GF-D8 (cell line): ENCODE data around the gene ESYT2.

Experiments
- DNase-seq: peaks from one replicate; lab custom pipeline; 2025; lab: John Stamatoyannopoulos, UW

ESYT2 gene

DNA sequence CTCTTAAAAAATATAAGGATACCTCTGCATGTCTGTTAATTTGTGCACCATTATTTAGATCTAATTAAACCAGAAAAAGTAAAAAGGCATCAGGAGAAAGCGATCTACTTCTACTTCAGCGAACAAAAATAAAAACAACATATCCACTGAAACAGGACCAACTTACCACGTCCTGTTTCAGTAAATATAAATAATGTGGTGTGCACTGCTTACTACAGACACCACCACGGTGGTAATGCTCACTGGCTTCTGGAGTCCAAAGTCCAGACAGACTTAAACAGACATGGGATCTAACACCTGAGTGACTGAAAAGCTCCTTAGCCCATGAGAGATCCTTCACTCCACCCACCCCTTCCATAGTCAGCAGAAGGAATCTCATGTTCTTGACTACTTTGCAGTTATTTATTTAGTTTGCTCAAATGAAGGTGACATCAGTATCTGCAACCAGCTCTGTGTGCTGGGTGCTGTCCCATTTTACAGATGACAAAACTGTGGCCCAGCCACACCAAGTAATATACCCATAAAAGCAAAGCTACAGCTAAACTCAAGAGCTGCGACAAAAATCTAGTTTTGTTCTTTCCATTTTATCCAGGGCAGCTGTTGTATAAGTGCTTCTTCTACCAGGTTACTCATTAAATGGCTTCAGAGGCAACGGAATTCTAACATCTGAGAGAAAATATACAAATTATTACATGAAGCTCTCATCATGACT lies 62.6 kb downstream of the ESYT2 start:
- no peak for DNase-seq

DNA sequence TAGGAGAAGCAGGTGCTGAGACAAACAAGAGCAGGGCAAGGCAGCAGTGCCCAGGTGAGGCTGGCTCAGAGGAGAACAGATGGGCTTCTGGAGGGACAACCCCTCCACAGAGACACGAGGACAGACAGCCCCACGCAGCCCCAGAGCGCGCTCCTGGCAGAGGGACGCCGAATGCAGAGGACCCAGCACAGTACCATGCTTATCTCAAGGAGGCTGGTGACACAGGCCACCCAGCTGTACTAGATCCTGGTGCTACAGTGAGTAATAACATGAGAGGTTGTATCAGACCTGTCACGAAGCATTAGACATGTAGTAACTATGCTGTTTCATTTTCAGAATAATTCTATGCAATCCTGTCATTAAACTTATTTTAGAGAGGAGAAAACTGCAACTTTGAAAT lies 64.3 kb downstream of the ESYT2 start:
- DNase-seq = no peak

DNA sequence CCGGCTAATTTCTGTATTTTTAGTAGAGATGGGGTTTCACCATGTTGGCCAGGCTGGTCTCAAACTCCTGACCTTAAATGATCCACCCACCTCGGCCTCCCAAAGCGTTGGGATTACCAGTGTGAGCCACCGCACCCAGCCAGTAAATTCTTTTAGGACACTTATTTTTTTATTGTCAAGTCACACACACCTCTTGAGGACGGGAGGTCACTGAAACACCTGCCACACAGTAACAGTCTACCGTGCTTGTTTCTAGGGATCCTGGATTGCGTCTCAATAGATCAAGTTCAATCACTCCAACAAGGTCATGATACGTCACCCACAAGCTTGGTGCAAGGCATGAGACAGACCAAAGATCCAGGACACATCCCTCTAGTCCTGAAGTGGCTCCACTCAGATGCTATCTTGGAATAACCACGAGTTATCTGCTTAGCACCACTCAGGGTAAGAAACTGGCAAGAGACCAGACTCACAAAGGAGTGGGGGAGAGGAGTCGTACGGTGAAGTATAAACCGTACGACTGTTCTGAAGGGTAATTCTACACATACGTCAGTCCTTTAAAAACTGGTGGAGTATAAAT lies 65.8 kb downstream of the ESYT2 start:
- no peak for DNase-seq

DNA sequence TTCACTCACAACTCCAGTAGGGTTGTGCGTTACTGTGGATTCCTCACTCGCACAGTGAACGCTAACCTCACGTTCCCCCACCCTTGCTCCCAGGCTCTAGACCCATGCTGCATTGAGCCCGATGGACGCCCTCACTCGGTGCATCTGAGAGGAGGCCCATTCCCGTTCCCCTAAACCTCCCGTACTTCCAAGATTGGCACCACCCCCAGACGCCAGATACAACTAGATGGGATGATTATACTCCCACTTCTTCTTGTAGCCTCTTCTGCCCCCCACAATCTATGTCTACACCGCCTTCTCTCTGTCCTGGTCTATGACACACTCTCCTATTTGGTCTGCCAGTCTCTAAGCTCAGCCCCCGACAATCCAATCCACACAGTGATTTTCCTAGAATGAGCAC lies 67.4 kb downstream of the ESYT2 start:
- DNase-seq = no peak

DNA sequence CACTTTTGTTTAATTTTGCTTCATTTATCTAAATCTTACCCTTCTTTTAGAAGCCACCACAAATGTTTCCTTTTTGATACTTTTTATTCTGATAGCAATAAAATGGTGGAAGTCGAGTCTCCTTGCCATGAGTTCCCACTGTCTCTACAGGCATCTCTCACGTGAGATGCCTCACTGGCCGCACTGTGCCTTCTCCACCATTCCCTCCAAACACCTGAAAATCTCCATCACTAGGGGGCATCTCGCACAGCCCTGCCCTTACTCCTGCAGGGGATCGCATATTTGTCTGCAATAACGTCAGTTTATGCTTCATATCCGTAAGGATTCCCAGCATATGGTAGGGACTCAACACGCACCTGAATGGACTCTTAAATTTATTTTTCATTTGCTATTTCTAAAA lies 68.4 kb downstream of the ESYT2 start:
- DNase-seq = no peak

DNA sequence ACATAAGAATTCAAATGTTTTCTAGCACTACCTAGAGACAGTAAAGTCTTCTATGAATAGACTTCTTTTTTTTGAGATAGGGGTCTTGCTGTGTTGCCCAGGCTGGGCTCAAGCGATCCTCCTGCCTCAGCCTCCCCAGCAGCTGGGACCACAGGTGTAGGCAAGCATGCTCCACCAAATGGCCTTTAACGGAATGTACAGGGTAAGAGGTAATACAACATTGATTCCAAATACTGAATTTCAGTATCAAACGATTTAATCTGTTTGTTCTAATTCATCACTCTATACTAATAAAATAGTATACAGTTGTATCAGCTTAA lies 68.9 kb downstream of the ESYT2 start:
- no peak for DNase-seq

DNA sequence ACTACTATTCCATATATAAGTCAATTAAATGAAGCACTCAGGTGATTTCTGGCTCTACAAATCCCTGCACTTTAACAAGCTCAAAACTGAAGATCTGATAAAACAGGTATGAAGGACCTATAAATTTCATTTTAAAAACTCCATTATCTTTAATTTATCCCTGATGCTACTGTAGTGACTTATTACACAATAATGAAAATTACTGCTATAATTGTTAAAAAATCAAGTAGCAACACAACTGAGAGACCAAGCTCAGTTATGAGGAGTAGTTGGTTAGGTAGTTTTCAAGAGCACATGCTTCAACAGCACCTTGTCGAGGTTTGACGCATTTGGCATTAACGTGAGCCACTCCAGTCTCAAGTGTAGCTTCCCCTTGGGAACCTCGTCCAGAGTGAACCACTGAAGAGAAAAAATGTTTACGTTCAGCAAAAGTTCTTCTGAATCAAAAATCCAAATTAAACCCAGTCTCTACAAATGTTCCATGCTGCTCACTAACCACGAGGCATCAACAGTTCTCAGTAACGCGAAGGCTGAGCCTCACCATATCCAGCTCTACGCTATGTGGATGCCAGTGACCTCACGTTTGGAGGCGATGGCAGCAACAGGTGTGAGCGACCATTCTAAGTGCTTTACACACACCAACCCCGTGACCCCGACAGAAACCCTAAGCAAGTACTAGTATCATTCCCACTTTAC lies 69.4 kb downstream of the ESYT2 start:
- DNase-seq = no peak

DNA sequence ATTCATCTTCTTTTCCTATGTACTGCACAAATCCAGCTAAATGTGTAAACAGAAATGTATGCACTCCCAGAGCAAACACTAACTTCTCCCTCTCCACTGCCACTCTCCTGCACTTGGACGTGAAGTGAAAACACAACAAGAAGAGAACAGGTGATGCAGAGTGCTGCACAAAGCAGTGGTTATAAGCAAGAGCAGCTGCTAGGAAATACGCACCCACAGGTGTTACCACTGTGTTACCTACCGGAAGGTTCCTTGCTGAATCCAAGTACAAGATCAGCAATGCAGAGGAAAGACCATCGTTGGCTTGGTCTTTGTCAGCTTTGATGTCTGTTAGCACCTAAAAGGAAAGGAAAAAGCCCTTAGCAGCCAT lies 70.1 kb downstream of the ESYT2 start:
- DNase-seq = no peak

DNA sequence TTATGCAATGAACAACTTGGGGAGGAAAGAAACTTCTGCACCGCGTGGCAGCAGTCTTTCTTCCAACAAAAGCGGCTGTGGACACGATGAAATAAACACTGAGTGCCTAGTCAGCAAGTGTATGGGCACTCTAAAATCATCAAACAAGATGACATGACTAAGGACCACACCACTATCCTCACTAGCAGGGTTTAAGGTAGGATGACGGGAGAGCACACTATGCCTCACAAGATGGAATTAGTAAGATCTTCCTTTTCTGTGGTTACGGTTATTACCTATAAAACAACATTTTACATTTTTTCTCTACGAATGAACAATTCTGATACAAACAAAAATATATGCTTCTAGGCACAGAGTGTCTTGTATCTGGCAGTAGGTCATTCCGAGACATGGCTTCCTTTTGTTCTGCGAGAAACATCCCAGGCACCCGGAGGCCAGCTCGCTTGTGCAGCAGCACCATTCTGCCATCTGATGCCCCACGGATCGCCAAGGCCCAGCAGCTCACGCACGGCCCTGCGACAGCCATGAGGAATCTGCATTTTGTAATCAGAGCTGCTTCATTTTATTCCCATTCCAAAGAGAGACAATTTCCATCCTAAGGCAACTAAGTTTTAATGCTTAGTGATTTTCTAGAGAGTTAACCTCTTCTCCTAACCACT lies 70.6 kb downstream of the ESYT2 start:
- DNase-seq = no peak

DNA sequence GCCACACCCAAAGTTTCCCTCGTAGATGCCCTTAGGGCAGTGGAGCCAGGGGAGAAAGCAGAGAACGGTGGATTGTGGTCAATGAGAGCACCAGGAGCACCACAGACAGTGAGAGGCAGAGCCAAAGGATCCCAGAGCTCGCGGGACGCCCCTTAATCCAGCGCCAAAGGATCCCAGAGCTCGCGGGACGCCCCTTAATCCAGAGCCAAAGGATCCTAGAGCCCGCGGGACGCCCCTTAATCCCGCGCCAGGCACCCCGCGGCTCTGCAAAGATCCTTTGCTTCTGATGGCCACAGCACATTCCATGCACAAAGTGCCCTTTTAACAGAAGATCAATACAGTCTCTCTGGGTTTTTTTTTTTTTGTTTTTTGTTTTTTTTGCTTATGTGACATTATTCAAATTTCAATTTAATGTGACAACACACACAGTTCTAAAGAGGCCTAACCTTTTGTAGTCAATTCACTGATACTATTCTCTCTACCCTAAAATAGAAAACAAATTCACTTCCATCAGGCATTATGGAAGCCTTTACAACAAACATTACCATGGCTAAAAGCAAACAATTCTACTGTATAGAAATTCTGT lies 71.8 kb downstream of the ESYT2 start:
- DNase-seq = no peak

DNA sequence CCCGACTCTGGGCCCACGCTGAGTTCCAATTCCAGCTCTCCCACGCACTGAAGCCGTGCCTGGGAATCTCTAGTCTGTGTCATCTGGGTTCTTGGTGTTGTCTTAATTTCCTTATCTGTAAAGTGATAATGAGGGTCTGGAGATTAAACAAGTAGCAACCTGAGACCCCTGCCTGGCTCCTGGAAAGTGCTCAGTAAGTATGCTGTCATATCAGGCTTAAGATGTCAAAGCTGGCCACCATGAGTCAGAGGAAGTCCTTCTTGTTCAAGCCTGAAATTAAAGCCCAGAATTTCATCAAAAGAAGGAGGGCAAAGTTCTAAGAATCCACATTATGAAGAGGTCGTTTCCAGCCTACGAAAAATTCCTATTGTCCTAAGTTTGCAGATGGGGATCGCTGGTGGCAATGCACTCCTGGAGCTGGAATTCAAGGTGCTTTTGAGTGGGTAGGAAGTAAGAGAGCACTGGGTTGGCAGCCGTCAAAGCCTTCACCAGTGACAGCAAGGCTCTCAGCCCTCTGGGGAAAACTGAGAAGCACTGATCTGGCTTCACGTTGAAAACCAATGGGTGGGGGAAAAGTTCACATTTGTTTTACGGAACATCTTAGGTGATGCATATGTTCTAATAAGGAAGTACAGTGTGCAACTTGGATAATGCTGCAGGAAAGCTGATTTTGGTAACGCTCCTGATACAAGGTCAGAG lies 74.4 kb downstream of the ESYT2 start:
- no peak for DNase-seq

DNA sequence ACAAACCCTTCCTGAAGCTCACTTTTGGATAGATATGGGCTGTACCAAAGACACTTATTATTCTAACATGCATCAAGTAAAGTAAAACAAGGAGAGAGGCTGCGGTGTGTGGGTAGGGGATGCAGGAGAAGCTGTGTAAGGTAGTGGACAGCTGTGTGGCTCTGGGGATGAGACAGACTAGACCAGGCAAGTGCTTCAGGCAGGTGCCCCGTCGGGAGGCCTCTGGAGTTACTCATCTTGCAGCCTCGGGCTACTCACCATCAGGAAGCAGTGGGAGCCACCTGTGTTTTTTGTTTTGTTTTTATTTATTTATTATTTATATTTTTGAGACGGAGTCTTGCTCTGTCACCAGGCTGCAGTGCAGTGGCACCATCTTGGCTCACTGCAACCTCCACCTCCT lies 75.4 kb downstream of the ESYT2 start:
- DNase-seq = no peak

DNA sequence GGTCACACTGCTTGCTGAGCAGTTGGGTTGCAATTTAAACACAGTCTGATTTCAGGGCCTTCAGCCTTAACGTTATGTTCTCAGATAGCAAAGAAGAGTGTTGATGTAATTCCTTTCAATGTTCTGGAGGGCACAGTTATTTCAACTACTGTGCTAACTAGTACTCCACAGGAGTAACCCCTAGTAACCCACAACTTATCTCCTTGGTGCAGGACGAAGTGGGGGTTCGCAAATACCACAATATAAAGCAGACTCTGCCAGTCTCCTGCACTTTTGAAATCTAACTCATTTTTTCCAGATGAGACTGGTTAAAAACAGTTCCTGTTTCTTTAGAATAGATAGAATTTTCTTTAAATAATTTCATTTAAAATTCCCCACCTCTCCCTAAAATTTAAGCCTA lies 77.6 kb downstream of the ESYT2 start:
- DNase-seq = no peak

DNA sequence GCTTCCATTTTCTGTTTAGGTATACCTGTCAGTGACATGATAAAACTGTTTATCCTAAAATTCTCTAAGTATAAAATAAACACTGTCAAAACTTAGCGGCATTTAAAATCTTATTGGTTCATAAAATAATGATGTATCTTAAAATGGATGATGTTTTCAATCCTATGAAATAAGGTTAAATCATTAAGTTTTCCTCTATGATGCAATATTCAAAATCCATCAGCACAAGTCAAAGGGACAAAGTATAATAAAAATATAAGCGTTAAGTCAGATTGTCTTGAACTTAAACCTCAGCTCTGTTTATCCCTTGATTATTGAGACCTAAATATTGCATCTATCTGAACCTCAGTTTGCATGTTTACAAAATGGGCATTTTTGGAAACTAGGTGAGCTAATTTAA lies 78.1 kb downstream of the ESYT2 start:
- no peak for DNase-seq

DNA sequence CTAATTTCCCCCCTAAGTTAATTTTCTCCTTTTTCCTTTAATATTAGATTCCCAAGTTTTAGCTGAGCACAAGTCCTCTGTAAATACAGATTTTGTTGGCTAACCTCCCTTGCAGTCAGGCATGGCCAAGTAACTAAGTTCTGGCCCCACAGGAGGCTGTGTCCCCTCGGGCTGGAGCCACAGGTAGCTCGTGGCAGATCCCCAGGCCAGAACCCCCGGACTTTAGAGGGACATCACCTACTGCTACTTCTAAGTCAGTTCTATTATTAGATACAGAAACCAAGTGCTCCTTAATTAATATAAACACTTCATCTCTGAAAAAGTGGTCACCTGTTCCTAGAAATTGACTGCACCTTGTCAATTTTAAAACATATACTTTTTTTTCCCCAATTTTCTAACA lies 78.6 kb downstream of the ESYT2 start:
- no peak for DNase-seq

DNA sequence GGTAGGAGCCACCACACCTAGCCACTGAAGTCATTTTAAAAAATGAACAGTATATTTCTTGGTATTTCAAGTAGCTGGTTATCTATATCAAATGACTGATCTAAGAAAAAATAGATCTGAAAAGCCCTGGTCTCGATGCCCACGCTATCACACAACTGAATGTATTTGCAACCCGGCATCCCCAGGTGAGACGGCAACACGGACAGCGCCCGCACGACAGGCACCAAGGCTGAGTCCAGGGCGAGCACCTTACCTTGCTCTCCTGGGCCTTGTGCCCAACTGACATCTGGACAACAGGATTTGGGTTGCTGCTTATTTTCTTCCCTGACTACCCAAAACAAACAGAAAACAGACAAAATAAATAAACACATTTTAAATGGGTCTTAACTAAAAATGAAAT lies 79.9 kb downstream of the ESYT2 start:
- DNase-seq = no peak

DNA sequence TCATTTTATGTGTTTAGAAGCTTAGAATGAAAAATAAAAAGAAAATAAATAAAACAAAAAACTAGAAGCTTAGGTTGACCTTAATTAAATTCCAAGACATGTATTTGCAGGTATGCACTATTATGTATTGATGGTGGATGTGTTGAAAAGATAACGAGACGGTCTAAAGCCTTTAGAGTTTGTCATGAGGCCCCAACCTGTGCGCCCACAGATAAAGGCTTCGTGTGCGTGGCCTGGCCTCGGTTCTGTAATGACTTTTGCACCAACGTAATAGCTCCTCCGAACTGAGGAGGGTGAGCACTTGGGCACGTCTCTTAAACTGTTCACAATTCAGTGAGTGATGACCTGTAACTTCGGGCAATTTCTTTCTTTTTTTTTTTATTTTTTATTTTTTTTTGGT lies 81.0 kb downstream of the ESYT2 start:
- DNase-seq = no peak

DNA sequence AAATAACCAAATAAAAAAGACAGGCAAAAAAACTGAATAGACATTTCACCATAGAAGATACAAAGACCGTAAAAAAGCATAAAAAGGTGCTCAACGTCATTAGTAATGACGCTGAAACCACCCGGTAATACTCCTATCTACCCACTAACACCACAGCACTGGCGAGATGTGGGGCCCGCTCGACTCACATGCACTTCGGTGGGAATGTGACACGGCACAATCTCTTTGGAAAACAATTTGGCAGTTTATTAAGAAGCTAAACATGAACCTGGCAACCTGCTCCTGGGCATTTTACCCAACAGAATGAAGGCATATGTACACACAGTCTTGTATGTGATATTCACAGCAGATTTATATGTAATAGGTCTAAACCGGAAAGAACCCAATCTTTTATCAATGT lies 81.9 kb downstream of the ESYT2 start:
- no peak for DNase-seq

DNA sequence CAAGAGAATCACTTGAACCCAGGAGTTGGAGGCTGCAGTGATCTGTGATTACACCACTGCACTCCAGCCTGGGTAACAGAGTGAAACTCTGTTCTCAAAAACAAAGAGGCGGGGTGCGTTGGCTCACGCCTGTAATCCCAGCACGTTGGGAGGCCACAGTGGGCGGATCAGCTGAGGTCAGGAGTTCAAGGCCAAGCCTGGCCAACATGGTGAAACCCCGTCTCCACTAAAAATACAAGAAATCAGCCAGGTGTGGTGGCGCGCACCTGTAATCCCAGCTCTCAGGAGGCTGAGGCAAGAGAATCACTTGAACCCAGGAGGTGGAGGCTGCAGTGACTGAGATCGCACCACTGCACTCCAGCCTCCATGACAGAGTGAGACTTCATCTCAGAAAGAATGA lies 82.4 kb downstream of the ESYT2 start:
- DNase-seq = no peak

DNA sequence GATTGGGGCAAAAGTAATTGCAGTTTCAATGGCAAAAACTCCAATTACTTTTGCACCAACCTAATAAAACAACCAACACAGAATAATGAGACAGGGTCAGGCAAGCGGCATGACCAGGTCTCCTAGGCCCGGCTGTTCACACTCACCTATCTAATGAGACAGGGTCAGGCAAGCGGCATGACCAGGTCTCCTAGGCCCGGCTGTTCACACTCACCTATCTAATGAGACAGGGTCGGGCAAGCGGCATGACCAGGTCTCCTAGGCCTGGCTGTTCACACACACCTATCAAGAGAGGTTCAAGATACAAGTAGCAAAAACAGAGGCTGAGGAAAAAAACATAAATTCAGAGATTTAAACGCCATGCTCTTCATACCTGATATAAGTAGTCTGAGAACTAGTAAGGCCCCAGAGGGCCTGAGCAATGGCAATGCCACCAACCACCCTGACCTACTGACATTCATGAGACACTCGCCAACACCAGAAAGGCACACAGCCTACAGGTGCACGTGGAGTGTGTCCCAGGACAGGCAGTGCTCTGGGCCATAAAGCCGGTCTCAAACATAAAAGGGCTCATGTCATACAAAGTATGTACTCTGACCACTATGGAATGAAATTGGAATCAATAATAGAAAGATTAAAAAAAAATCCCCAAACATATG lies 84.1 kb downstream of the ESYT2 start:
- DNase-seq = no peak

DNA sequence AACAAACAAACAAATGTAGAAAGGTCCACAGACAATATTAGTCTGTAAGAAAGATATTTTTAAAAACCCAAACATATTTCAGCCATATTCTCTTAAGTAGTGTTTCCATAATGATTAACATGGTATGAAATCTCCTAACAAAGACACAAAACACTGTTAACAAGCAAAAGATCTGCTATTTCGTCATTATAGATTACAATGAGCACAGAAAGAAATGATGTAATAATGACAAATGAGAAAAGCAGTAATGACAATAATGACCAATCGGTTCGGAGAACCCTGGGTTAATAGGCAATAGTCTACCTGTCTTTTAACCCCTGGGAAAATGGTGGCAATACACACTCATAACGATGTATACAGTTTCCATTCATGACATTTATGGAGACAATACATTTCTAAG lies 85.2 kb downstream of the ESYT2 start:
- DNase-seq = no peak

DNA sequence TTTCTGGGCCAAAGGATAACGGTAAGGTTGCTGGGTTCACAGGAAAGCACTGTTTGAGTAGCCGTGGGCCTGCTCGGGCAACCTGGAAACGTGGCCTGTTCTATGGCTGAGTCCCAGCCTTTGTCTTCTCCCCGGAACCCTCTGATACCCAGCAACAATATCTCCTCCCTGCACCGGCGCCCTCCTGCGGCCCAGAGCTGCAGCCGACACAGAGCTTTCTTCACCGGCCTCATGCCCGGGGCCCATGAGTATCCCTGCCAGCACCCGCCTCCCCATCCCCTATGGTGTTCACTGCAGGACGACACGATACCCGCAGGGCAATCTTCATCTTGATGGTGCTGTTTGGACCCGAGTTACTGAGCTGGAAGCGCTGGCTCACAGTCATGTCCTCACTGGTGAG lies 86.1 kb downstream of the ESYT2 start:
- DNase-seq = no peak
